ENCODE results near the gene MAJIN. TPM values are rescaled to one million over a fixed set of nuclear protein-coding genes. Genes with fewer than 3 reads are reported as not detected.

MAJIN gene
- total and polyA plus RNA-seq, 5 donors: not detected

DNA sequence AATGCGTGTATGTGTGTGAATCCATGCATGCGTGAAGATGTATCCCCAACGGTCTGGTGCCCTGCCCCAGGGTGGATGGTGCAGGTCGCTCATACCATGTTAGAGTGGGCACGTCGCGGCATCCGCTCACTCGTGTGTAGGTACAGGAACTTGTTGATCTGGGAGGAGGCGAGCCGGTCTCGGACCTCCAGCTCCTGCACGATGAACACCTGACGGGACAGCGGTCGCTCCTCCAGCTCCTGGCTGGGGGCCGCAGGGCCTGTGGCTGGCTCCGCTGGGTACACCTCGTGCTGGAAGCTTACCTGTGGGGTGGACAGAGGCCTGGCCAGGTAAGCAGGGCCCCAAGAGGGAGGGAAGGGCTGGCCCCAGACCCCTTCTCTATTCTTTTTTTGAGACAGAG lies 73.4 kb downstream of the MAJIN start:
- DNase-seq (no peak), ATAC-seq (no peak)
- intact Hi-C loops (cut with DNase I): no loop called here
- Histone ChIP-seq H3K9me3 (ENCODE audit: control insufficient read depth, low read length) (no peaks in the 10 kb centered on the region), H3K4me3 (ENCODE audit: low read length) (no peak overlapping the region), H3K4me1 (ENCODE audit: control insufficient read depth, insufficient read depth, low read length) (no peaks in the 10 kb centered on the region), H3K27me3 (ENCODE audit: control insufficient read depth, insufficient read depth) (no peaks in the 10 kb centered on the region), H3K27ac (ENCODE audit: low read length) (no peak overlapping the region)
- WGBS: 94% methylated on average over 19 of the region's 19 CpGs

DNA sequence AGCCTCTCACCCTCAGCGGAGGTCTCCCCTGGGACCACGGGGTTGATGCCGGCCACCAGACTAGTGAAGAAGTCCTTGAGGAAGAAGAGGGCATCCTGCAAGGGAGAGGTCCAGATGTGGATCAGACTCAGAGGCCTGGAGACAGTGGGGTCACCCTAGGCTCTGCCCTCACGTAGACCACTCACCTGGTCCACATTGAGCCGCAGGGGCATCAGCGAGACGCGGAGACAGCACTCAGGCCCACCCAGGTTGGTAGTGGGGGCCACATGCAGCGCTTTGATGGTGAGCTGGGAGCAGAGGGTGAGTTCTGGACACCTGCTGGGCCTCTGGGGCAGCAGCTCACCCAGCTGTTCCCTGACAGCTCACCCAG lies 73.8 kb downstream of the MAJIN start:
- Histone ChIP-seq H3K4me1 (ENCODE audit: control insufficient read depth, insufficient read depth, low read length) (no peaks in the 10 kb centered on the region), H3K27me3 (ENCODE audit: control insufficient read depth, insufficient read depth) (no peaks in the 10 kb centered on the region), H3K4me3 (ENCODE audit: low read length) (no peak overlapping the region), H3K27ac (ENCODE audit: low read length) (no peak overlapping the region), H3K9me3 (ENCODE audit: control insufficient read depth, low read length) (no peaks in the 10 kb centered on the region)
- intact Hi-C loops (cut with DNase I): no loop called here
- ATAC-seq (no peak), DNase-seq (no peak)
- WGBS: 89% methylated on average over 9 of the region's 9 CpGs

DNA sequence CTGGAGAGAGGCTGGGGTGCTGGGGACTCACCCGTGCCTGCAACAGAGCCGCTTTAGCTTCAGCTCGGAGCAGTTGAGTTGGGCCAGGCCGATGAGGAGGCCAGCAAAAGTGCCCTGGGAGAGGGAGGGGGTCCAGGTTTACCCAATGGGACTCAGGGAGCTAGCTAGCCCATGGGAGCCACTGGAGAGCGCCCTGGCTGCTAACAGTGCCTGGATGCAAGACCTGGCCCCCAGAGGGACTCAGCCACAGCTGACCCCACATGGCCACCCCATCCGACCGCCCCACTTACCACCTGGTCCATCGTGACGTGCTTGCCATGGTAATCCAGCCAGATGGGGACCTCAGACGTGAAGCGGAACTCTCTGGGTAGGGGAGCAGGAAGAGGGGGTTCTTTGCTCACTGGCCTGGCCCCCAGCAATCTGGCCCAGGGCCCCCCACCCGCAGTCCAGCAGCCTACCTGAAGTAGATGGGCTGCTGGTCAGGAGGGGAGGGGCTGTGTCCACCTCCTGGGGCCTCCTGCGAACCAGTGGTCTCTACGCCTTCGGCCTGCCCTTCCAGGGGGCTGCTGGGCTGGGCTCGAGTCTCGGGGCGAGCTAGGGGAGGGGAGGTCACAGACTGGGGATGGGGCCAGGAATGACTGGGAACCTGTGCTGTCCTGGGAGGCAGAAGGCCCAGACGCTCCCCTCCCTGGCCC lies 74.4 kb downstream of the MAJIN start:
- intact Hi-C loops (cut with DNase I): no loop called here
- Histone ChIP-seq H3K27me3 (ENCODE audit: control insufficient read depth, insufficient read depth) (no peaks in the 10 kb centered on the region), H3K4me1 (ENCODE audit: control insufficient read depth, insufficient read depth, low read length) (no peaks in the 10 kb centered on the region), H3K27ac (ENCODE audit: low read length) (no peak overlapping the region), H3K9me3 (ENCODE audit: control insufficient read depth, low read length) (no peaks in the 10 kb centered on the region), H3K4me3 (ENCODE audit: low read length) (no peak overlapping the region)
- ATAC-seq (no peak), DNase-seq (peak in 1 of 3 donors; percentile 56)
- 92% methylated on average over 19 of the region's 19 CpGs for WGBS

DNA sequence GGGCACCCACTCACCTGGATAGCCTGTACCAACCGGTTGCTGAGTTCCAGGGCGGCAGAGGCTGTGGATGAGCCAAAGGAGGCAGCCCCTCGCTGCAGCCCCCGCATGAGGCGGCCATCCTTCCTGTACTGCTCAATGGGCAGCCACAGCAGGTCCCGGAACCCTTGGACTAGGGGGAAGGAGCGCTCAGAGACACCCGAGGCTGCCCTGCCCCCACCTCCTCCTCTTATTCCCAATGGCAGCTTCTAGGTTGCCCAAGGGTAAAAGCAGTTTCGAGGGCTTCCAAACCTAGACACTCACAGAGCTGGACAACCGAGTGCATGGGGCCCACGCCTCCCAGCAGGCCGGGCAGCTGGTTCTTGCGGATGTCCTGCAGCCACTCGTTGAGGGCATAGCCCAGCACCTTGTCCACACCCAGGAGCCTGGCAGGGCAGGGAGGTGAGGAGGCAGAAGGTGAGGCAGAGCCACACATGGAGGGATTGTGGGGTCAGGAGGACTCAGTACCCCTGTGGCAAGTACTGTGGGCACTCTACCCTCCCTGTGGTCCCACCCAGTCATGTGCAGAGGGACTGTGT lies 75.4 kb downstream of the MAJIN start:
- no peak for ATAC-seq
- Histone ChIP-seq H3K4me3 (ENCODE audit: low read length) (no peak overlapping the region), H3K9me3 (ENCODE audit: control insufficient read depth, low read length) (no peaks in the 10 kb centered on the region), H3K4me1 (ENCODE audit: control insufficient read depth, insufficient read depth, low read length) (no peaks in the 10 kb centered on the region), H3K27ac (ENCODE audit: low read length) (no peak overlapping the region), H3K27me3 (ENCODE audit: control insufficient read depth, insufficient read depth) (no peaks in the 10 kb centered on the region)
- WGBS: 84% methylated on average over 14 of the region's 14 CpGs
- intact Hi-C loops (cut with DNase I): no loop called here
- no peak for DNase-seq

DNA sequence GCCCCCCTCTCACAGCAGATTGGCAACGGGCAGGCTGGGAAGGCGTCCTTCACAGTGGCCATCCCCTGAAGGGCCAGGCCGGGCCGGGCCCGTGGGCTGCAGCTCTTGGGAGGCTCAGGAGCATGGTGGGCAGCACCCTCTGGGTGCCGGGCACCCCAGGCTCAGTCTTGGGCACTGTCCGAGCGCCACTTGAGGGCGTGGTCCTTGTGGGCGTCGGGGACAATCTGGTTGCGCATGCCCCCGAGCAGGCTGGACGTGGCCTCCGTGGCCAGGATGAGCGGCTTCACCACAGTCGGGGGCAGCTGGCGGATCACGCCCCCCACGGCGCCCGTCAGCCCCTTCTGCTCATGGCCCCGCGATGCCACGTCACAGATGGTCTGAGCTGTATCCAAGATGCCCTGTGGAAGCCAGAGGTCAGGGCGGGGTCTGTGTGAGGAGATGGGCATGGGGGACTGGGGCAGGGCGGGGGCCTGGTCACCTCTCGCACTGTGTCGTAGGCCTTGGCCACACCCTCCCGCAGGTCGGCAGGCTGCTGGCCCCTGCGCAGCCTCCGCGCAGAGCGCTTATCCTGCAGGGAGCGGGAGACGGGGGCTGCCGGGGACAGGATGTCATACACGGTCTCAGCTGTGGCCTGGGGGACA lies 77.0 kb downstream of the MAJIN start:
- peak in 1 of 3 donors; percentile 66 for DNase-seq
- Histone ChIP-seq H3K4me3 (ENCODE audit: low read length) (no peak overlapping the region), H3K27ac (ENCODE audit: low read length) (no peak overlapping the region), H3K4me1 (ENCODE audit: control insufficient read depth, insufficient read depth, low read length) (no peaks in the 10 kb centered on the region), H3K9me3 (ENCODE audit: control insufficient read depth, low read length) (no peaks in the 10 kb centered on the region), H3K27me3 (ENCODE audit: control insufficient read depth, insufficient read depth) (no peaks in the 10 kb centered on the region)
- intact Hi-C loops (cut with DNase I): loop anchor here in 3 of 4 donors (2.0 to 5.0 kb wide), 2 partner anchors 48 to 50 kb away; partner anchors contain the start of gene CDC42BPG (in 1 of the 3)
- WGBS: 82% methylated on average over 39 of the region's 39 CpGs
- ATAC-seq: peak; percentile 3

DNA sequence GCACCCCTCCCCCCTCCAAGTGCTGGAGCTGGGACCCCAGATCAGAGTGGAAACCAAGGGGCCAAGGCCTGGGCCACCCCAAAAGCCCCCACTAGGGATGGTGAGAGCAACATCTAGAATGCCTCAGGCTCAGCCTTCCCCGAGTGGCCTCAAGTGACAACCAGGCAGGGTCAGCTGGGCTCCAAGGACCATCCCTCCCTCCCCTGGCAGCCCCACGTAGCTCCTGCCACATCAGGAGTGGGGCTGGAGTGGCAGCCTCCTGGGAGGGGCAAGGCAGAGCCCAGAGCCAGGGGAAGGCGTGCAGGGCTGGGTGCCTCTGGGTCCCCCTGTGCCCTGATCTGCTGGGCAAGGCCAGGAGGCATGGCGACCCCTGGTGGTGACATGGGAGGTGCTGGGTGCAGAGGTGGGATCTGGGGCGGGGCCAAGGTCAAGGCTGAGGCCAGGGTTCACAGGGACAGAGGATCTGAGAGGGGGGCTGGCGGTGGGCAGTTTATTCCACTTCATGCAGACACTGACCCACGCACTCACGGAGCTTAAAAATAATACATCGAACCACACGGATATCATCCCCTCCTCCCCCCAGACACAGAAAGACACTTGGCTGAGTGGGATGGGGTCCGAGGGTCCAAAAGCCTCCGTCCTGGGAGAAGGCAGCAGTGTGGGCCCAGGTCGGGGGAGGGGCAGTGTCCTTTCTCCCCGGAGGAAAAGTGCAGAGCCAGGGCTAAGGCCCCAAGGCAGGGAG lies 77.7 kb downstream of the MAJIN start:
- intact Hi-C loops (cut with DNase I): loop anchor here in 3 of 4 donors (2.0 to 5.0 kb wide), 2 partner anchors 47 to 49 kb away; partner anchors contain the start of gene CDC42BPG (in 1 of the 3)
- DNase-seq: peak; percentile 90 to 96 (median 96)
- Histone ChIP-seq H3K4me3 (ENCODE audit: low read length) (no peak overlapping the region), H3K27me3 (ENCODE audit: control insufficient read depth, insufficient read depth) (no peaks in the 10 kb centered on the region), H3K27ac (ENCODE audit: low read length) (no peak overlapping the region), H3K9me3 (ENCODE audit: control insufficient read depth, low read length) (no peaks in the 10 kb centered on the region), H3K4me1 (ENCODE audit: control insufficient read depth, insufficient read depth, low read length) (no peaks in the 10 kb centered on the region)
- peak; percentile 80 to 82 for ATAC-seq
- whole genome bisulfite sequencing: 33% methylated on average over 14 of the region's 14 CpGs

DNA sequence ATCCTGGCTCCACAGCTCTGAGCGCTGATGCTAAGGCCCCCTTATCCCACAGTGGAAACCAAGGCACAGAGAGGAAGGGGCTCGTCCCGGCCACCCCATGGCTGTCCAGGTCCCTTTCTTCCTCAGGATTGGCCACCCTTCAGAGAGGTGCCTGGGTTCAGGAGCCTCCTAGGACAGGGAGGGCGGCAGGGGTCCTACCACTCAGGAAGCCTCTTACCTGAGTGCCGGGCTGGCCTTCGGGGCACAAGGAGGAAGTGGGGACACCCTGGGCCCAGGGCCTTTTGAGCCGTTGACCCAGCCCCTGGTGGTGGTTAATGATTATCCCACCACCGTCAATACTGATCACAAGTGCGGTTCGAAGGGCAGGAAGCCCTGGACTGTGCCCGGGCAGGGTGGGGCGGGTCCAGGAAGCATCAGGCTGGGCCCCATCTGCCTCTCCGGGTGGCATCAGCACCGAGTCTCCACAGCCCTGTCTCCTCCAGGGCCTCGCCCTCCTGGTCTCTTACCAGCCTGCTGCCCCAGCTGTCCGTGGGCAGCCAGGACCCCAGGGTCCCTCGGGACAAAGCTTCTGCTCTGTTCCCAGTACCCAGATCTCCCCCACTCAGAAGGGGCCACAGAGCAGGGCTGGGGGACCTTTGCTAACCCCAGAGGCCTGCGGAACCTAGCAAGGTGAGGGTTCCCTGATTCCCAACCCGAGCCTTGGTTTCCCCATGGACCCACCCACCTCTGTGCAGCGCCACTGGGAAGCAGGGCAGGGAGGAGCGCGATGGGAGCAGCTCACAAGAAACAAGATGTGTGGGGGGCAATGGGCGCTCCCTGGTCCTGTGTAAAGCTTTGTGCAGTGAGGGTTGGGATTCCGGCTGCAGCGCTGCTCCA lies 78.5 kb downstream of the MAJIN start:
- intact Hi-C loops (cut with DNase I): loop anchor here (2.0 to 5.0 kb wide), 3 partner anchors 46 to 49 kb away; partner anchors contain the start of gene CDC42BPG (in 1 of the 4)
- ATAC-seq (peak in 1 of 2 donors; percentile 2), DNase-seq (peak in 1 of 3 donors; percentile 57)
- H3K9me3 ChIP-seq (ENCODE audit: control insufficient read depth, low read length): no peaks in the 10 kb centered on the region
- H3K4me3 ChIP-seq (ENCODE audit: low read length): no peak overlapping the region
- no peak overlapping the region for H3K27ac ChIP-seq (ENCODE audit: low read length)
- H3K27me3 ChIP-seq (ENCODE audit: control insufficient read depth, insufficient read depth): no peaks in the 10 kb centered on the region
- no peaks in the 10 kb centered on the region for H3K4me1 ChIP-seq (ENCODE audit: control insufficient read depth, insufficient read depth, low read length)
- 76% methylated on average over 25 of the region's 25 CpGs for WGBS

DNA sequence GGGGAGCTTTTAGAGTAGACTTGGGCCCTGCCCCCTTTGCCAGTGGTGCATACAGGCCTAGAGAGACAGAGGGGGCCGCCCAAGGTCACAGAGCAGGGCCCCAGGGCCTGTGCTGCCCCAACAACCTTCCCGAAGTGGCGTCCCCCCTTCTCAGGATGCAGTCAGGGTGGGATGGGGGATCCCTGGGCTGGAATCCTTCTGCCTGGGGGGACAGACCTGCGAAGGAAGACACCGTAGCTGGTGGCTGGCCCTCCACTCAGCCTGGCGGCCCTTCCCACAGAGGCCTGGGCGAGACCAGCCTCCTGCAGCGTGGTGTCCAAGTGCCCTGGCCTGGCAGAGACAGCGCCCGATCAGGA lies 79.1 kb downstream of the MAJIN start:
- peak in 1 of 3 donors; percentile 42 for DNase-seq
- no peaks in the 10 kb centered on the region for H3K9me3 ChIP-seq (ENCODE audit: control insufficient read depth, low read length)
- H3K27ac ChIP-seq (ENCODE audit: low read length): no peak overlapping the region
- intact Hi-C loops (cut with DNase I): loop anchor here in 3 of 4 donors (2.0 to 5.0 kb wide), 2 partner anchors 46 kb away; no protein-coding TSS in a partner anchor
- no peak for ATAC-seq
- no peaks in the 10 kb centered on the region for H3K27me3 ChIP-seq (ENCODE audit: control insufficient read depth, insufficient read depth)
- H3K4me3 ChIP-seq (ENCODE audit: low read length): no peak overlapping the region
- no peaks in the 10 kb centered on the region for H3K4me1 ChIP-seq (ENCODE audit: control insufficient read depth, insufficient read depth, low read length)
- WGBS: 85% methylated on average over 10 of the region's 10 CpGs

DNA sequence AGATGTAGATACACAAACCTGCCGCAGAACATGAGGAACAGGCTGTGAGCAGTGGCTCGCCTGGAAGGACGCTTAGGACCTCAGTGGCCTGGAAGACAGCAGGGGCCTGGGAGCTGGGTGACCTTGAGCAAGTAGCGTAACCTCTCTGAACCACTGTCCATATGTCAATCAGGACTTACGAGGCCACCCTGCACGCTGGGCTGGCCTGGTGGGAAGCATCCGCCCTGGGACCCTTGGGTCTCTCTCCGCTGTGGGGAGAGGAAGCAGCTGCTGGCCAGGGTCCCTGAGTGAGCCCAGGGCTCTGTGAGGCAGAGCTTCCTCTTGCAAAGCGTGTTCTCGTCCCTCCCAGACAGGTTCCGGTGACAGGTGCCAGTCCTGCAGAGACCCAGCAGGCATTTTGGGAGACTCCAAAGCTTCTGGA lies 79.5 kb downstream of the MAJIN start:
- H3K4me3 ChIP-seq (ENCODE audit: low read length): no peak overlapping the region
- no peaks in the 10 kb centered on the region for H3K27me3 ChIP-seq (ENCODE audit: control insufficient read depth, insufficient read depth)
- H3K9me3 ChIP-seq (ENCODE audit: control insufficient read depth, low read length): no peaks in the 10 kb centered on the region
- WGBS: 72% methylated on average over 11 of the region's 11 CpGs
- no peaks in the 10 kb centered on the region for H3K4me1 ChIP-seq (ENCODE audit: control insufficient read depth, insufficient read depth, low read length)
- intact Hi-C loops (cut with DNase I): loop anchor here in 3 of 4 donors (2.0 to 5.0 kb wide), 2 partner anchors 45 to 46 kb away; no protein-coding TSS in a partner anchor
- no peak overlapping the region for H3K27ac ChIP-seq (ENCODE audit: low read length)
- peak in 1 of 3 donors; percentile 59 for DNase-seq
- no peak for ATAC-seq

DNA sequence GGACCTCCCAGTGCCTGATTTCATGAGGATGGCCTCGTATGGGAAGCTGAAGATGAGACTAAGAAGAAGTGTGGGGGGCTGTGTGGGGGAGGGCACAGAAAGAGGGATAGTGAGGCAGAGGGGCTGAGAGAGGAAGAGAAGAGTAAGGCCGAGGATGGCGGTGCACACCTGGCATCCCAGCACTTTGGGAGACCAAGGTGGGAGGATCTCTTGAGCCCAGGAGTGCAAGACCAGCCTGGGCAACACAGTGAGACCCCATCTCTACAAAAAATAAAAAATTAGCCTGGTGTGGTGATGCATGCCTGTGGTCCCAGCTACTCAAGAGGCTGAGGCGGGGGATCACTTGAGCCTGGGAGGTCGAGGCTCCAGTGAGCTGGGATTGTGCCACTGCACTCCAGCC lies 80.0 kb downstream of the MAJIN start:
- Histone ChIP-seq H3K4me1 (ENCODE audit: control insufficient read depth, insufficient read depth, low read length) (no peaks in the 10 kb centered on the region), H3K9me3 (ENCODE audit: control insufficient read depth, low read length) (no peaks in the 10 kb centered on the region), H3K27me3 (ENCODE audit: control insufficient read depth, insufficient read depth) (no peaks in the 10 kb centered on the region), H3K27ac (ENCODE audit: low read length) (no peak overlapping the region), H3K4me3 (ENCODE audit: low read length) (no peak overlapping the region)
- intact Hi-C loops (cut with DNase I): loop anchor here in 3 of 4 donors (2.0 to 5.0 kb wide), 2 partner anchors 45 kb away; no protein-coding TSS in a partner anchor
- ATAC-seq: no peak
- WGBS: 82% methylated on average over 5 of the region's 5 CpGs
- DNase-seq: no peak

Measured in right cardiac atrium (tissue), 5 donors.